Inferior parietal cortex (tissue), 1 donor: Measurements from ENCODE around the gene MLST8.
"Not testable (repeated sequence)": the region's sequence is repeated elsewhere in the genome, so short reads cannot be mapped to it uniquely, and the experiment has no call there.

ENCODE experiments used
- DNase-seq: peaks from one replicate; pipeline ENCODE4 v3.0.0-alpha.2; 2016; ENCODE audit errors: extremely low spot score

MLST8 gene

GRCh38 chr16:2244926-2245795 lies 39.9 kb downstream of the MLST8 start:
- no peak for DNase-seq

GRCh38 chr16:2246301-2246885 lies 41.1 kb downstream of the MLST8 start:
- no peak for DNase-seq

GRCh38 chr16:2250652-2251295 lies 45.5 kb downstream of the MLST8 start:
- no peak for DNase-seq

DNA sequence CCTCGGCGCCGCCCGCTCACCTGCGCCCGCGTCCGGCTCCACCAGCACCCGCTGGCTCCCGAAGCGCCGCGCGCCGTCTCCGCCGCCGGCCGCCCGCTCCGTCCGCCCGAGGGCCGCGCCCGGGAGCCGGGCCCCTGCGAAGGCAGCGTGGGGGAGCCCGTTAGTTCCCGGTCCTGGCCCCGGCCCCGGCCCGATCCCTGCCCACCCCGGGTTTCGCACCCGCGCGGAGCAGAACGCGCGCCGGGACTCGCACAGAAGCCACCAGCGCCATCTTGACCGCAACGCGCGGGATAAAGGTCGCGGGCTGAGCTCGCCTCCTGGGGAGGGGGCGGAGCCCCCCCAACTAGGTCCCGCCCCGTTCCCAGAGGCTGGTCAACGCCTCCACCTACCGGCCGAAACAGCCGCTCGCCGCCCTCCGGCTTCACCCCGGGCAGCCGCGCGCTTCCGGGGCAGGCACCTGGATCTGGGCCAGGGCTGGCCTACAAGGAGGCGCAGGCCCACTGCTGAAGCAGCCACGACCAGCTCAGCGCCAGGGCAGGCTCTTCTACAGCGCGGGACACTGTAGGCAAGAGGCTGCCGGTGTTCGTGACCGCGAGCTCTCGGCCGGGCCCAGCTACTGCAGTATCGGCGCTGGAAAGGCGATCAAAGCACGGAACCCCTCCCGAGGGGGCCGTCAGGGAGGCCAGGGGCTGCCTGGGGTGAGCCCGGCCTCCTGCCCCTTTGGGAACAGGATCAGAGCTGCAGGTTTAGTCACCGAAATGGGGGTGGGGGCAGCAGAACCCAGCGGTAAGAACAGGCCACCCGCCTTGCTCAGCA lies 46.2 kb downstream of the MLST8 start, which contains the start of gene ECI1:
ECI1 (minus strand) TSS at position 292 of the 816 bp plus-strand sequence; CDS start at position 271, 21 bp downstream.
- DNase-seq: peak; percentile 86

DNA sequence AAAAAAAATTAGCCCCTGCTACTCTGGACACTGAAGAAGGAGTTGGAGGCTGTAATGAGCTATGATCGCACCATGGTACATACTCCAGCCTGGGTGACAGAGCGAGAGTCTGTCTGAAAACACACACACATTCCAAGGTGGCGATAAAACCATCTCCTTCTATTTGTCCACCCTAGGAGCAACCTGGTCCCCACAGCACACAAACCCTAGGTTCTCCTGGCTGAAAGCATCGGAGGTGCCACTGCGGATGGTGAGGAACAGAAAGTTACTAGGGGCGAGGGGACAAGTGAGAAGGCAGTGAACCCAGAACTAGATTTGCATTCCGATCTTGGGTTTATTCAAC lies 47.5 kb downstream of the MLST8 start:
- no peak for DNase-seq

- DNase-seq: no peak
These were observed 48.0 kb downstream of the MLST8 start for GRCh38 chr16:2253293-2253692.

GRCh38 chr16:2256531-2257140 lies 51.4 kb downstream of the MLST8 start:
- no peak for DNase-seq

GRCh38 chr16:2257726-2258125 lies 52.5 kb downstream of the MLST8 start:
- no peak for DNase-seq

GRCh38 chr16:2258530-2258929 lies 53.3 kb downstream of the MLST8 start:
- DNase-seq: not testable (repeated sequence)
